ENCODE results near the gene PNKD.

- TF ChIP-seq POLR2A (IDR thresholded peaks at IDR 0.05; ENCODE audit: low read depth, low read length) (no peak), SPI1 (IDR thresholded peaks at IDR 0.05; ENCODE audit: low read depth, low read length) (no peak), POLR2AphosphoS5 (IDR thresholded peaks at IDR 0.05; ENCODE audit: low read depth, low read length) (no peak)
Measured at GRCh38 chr2:218375212-218375611, 104.9 kb downstream of the PNKD start.

Data from GM12891 (cell line).